Skin of body (tissue), 2 donors: ENCODE results near the gene CIAO3. TPM values are rescaled to one million over a fixed set of nuclear protein-coding genes. Genes with fewer than 3 reads are reported as not detected.
"Not testable (repeated sequence)": the region's sequence is repeated elsewhere in the genome, so short reads cannot be mapped to it uniquely, and the experiment has no call there.

Source experiments
- DNase-seq: peaks from one replicate; lab custom pipeline; 2025; lab: John Stamatoyannopoulos, UW
- total RNA-seq: library from RNA; depleted of rRNA; stranded (reverse); fragments of >200 nt; gene quantifications from one replicate; pipeline ENCODE4 v1.2.3, GENCODE V29; 2014

The CIAO3 gene
- total RNA-seq, 1 donor from 2014 or later: 41.2 TPM

DNA sequence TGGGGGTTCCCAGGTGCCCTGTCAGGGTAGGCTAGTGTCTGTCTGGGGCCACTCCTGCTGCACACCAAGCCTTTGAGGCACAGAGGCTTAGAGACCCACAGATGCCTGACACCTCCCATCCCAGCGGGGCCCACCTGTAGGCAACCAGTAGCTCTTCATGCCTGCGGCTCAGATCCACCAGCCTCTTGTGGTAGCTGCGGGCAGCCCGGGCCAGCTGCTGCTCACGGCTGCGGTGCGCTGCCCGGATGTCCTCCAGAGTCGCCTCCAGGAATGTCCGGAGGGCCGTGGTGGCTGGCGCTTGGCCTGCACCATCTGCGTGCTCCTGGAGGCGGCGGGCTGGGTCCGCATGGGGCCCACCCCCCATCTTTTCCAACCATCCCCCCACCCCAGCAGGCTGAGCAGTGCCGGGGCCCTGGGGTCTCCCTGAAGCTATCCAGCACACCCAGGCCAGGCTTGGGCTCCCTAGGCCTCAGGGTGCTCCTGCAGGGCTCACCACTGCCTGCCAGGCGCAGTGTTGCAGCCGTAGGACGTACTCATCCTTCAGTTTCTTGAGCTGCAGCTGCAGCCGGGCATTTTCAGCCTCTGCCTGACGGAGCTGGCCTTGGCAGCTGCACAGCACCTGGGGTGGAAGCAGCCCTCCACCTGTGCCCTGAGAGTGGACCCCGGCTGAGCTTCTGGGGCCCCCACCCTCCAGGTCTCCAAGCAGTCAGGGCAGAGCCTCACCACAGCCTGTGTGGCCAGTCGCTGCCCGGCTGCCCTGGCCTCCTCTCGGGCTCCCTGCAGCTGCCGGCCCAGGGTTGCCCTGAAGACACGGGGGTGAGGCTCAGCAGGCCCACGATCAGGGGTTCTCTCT, 16.4 kb downstream of the CIAO3 start:
- no peak for DNase-seq

DNA sequence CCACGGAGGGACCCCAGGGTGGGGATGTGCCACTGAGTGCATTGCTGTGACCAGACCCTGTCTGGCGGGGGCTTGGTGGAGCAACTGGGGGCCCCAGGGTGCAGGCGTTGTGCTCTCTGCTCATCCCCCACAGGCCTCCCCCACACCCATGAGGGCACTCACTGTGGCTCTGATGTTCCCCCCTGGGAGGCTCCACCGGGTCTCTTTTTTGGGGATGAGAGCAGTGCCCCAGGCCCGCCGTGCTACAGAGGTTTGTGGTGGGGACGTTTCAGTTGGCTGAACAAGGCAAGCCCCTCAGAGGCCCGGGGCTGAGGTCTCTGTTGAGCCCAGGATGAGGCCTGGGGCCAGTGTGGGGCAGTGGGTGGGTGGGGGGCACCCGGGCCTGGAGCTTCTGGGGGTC, 17.1 kb downstream of the CIAO3 start:
- DNase-seq: no peak

DNA sequence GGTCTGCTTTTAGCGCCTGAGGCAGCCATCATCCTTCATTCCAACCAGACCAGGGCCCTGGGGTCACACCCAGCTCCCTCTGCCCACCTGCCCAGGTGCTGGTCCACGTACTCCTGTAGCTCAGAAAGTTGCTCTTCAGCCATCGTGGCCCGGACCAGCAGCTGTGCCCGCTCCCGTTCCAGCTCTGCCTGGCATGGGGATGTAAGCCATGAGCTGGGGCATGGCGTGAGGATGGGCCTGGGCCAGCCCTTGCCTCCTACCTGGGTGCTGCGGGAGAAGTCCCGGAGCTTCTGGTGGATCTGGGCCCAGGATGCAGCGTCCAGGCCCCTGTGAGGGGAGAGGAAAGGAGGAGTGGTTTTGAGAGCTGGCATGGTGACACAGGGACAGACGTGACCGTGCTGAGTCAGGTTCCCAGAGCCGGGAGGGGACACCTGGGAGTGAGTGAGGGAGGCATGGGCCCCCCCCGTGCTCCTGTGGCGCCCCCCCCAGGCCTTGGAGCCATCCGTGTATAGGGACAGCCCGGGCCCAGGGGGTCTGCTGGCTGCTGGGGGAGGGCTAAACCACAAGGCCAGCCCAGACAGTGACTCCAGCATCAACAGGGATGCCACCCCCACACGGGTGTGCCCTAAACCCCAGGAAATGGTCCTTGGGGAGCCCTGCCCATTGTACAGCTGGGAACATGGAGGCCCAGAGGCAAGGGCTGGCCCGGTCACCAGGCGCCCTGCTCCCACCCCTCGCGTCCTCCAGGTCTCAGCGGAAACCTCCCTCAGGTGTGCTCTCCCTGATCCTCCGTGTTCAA, 17.8 kb downstream of the CIAO3 start:
- DNase-seq: no peak

DNA sequence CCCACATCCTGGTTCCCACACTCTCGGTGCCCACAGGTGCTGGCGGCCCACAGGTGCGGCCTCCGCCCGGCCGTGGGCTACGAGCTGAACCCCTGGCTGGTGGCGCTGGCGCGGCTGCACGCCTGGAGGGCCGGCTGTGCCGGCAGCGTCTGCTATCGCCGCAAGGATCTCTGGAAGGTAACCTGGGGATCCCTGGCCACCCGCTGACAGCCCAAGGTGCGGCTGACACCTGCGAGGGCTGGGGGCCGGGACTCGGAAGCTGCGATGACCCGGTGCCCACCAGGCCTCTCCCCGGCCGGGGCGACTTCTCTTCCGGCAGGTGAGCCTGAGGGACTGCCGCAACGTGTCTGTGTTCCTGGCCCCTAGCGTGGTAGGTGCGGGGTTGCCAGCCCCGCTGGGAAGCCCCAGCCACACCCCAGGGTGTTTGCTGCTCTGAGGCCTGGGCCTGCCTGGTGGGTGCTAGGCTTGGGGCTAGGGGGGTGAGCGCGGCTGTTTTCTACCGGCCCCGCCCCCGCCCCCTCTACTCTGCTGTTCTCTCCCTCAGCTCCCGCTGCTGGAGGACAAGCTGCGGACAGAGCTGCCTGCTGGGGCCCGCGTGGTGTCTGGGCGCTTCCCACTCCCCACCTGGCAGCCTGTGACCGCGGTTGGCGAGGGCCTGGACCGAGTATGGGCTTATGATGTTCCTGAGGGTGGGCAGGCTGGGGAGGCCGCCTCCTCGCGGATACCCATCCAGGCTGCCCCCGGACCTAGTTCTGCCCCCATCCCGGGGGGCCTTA, 18.8 kb downstream of the CIAO3 start:
- DNase-seq: no peak

DNA sequence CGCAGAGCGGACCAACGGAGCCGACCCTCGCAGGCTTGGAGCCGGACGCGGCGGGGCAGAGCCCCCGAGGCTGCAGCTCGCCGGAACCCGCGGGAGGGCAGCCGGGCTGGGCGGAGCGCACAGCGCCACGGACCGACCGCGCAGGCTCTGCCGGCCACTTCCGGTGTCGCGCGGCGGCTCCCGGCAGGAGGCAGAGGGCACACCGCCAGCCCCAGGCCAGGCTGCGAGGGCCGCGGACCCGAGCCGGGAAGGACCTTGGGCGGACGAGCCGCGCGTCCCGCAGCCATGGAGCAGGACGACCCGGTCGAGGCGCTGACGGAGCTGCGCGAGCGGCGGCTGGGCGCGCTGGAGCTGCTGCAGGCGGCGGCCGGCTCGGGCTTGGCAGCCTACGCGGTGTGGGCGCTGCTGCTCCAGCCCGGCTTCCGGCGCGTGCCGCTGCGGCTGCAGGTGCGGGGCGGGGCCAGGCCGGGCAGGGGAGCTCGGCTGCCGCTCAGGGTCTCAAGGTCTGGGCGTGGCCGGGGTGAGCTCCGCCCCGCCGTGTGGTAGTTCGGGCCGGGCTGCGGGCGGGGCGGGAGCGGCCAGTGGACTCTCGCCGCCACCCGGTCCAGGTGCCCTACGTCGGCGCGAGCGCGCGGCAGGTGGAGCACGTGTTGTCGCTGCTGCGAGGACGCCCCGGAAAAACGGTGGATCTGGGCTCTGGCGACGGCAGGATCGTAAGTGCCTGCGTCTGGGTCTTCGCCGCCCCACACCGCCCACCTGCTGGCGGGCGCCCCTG, 19.6 kb downstream of the CIAO3 start, which contains the start of gene ANTKMT:
ANTKMT (plus strand) TSS at position 157 of the 775 bp plus-strand sequence; CDS start at position 286, 129 bp downstream.
- peak; percentile 46 for DNase-seq

DNA sequence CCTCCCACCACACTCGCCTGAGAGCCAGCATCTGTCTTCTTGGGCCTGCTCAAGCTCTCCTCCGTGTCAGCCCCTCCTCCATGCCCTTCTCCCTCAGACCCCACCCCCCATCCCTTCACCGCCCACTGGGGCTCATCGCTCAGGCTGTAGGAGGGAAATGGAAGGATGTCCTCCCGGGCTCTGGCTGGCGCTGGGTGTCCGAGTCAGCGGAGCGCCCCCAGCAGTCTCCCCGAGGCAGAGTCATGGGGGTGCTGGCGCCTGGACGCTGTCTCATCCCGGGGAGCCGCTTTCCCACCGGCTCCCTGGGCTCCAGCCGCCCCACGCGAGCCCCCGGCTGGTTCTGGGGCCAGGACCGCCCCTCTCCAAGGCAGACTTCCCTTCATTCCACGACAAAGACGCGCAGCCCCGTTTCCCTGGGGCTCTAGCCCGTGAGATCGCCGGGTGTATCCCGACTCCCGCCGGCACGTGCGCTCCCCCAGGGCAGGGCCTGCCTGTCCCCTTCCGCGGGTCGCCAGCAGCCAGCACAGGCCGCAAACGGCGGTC, 20.3 kb downstream of the CIAO3 start:
- DNase-seq: peak; percentile 72

DNA sequence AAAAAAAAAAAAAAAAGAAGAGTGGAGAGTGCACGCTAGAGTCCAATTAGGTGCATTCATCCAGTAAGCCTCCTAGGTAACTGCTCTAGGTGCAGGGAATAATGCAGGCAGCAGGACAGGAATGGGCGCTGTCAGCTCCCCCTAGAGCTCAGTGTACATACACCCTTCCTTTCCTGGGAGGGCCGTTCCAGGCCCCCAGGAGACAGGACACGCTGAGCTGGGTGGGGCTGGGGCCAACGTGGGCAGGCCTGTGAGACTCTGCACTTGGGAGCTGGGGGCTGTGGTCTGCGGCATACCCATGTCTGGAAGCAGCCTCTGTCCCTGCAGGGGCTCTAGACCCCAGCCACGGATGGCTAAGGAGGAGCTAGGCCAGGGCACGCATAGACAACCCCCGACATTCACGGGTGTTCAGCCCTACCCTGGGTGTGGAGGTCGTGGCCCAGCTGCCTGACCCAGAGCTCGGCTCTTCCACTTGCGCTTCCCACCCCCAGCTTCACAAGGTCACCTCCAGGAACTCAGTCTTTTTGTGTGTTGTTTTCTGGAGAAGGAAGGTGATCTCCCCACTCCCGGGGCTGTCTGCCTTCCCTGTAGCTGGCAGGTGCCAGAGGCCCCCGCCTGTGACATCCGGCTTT, 20.9 kb downstream of the CIAO3 start:
- no peak for DNase-seq

DNA sequence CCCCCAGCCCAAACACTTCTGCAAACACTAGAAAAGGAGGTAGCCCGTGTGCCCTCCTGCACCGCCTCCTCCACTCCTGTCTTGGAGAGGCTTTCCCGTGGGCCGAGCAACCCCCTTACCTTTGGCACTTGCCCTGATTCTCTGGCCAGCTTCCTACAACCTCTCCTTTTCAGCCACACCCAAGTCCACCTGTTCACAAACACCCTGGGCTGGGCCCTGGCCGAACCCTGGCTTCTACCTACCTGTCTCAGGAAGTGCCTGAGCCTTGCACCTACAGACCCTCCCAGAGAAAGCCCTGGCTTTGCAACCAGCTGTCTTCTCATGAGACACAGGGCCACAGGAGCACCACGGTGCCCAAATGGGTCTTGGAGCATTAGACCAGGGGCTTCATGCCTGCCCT, 21.9 kb downstream of the CIAO3 start:
- no peak for DNase-seq

DNA sequence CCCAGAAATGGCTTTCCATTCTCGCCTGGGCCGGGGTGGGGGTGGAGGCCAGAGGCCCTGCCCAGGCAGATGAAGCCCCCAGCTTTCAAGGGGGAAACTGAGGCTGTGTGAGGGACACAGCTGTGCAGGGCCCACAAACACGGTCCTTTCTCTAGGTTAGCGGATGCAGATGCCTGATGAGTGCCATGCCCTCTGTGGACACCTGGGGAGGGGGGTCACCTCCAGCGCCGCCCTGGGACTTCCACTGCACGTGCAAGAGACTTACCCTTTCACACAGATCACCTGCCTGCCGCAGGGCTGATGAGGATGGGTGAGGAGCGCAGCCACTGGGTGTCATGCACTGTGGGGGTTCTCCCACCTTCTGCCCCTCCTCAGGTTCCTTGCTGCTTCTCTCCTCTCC, 22.4 kb downstream of the CIAO3 start:
- DNase-seq: no peak

DNA sequence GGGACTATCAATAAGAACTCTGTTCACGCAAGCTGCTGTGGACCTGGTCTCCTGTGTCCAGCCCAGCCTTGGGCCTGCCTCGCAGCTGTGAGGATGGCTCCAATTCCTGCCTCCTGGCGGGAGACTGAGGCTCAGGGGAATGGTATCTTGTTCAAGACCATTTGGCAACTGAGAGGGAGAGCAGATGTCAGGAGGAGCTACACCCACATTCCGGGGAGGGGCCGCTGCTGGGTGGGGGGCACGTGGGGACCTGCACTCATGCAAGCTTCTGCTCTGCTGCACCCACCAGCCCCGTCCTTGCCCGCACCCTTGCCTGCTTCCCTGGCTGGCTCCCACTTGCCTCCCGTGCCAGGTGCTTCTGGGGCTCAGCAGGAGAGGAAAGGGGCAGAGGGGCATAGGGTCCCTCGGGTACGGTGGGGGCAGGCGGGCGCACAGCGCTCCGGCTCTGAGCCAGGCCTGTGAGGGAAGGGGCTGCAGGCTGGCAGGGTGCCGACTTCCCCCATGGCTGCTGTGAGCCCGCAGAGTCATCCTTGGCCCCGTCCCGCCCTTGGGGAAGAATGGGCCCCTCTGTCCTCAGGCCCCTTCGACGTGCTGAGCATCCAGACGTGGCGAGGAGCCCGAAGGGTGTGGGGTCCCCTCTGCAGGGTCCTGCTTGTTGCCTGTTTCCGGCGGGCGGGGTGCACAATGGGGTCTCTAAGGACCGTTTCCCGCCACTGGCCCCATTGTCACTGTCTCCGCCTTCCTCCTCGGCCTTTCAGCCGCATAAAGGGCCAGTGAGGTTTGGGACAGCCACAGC, 23.1 kb downstream of the CIAO3 start:
- DNase-seq: no peak

DNA sequence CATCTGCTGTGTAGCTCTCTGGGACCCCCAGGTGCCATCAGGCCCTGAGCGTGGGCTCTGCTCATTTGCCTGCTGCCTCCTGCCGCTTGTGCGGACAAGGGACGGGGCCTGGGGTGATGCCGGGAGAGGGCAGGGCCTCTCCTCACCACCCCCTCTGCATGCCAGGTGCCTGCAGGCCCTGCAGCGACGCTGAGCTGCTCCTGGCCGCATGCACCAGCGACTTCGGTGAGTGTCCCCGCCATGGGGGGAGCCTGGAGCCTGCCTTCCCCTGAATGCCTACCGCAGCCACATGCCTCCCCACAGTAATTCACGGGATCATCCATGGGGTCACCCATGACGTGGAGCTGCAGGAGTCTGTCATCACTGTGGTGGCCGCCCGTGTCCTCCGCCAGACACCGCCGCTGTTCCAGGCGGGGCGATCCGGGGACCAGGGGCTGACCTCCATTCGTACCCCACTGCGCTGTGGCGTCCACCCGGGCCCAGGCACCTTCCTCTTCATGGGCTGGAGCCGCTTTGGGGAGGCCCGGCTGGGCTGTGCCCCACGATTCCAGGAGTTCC, 23.9 kb downstream of the CIAO3 start:
- DNase-seq: no peak

DNA sequence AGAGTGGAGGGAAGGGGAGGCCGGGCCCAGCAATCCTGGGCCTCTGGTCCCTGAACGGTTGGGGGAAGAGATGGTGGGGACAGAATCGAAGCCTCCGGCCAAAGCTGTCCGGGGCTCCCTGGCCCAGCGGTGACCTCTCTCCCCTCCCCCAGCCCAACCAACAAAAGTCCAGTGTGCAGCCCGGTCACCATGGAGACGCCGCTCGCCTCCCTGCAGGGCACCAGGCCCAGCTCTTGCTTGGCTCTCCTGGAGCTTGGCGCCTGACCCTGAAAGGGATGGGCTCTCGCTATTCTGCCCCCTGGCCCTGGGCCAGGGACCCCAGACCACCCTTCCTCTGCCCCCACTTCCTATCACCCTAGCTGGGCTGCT, 24.6 kb downstream of the CIAO3 start:
- no peak for DNase-seq

DNA sequence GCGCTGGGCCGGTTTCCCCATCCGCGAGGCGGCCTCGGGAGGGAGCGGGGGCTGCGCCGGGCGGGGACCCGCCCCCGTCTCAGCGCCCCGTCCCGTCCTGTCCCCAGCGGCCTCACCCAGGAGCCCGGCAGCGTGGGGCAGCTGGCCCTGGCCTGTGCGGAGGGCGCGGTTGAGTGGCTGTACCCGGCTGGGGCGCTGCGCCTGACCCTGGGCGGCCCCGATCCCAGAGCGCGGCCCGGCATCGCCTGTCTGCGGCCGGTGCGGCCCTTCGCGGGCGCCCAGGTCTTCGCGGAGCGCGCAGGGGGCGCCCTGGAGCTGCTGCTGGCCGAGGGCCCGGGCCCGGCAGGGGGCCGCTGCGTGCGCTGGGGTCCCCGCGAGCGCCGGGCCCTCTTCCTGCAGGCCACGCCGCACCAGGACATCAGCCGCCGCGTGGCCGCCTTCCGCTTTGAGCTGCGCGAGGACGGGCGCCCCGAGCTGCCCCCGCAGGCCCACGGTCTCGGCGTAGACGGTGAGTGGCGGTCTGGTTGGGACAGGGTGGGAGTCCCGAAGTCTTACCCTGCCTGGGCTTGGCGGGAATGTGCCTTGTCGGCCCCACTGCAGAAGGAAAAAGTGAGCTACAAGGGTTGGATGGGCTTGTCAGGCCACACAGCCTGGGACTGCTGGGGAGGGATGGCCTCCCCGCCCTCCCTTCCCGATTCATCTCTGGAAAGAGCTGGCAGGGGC, 25.2 kb downstream of the CIAO3 start:
- no peak for DNase-seq

DNA sequence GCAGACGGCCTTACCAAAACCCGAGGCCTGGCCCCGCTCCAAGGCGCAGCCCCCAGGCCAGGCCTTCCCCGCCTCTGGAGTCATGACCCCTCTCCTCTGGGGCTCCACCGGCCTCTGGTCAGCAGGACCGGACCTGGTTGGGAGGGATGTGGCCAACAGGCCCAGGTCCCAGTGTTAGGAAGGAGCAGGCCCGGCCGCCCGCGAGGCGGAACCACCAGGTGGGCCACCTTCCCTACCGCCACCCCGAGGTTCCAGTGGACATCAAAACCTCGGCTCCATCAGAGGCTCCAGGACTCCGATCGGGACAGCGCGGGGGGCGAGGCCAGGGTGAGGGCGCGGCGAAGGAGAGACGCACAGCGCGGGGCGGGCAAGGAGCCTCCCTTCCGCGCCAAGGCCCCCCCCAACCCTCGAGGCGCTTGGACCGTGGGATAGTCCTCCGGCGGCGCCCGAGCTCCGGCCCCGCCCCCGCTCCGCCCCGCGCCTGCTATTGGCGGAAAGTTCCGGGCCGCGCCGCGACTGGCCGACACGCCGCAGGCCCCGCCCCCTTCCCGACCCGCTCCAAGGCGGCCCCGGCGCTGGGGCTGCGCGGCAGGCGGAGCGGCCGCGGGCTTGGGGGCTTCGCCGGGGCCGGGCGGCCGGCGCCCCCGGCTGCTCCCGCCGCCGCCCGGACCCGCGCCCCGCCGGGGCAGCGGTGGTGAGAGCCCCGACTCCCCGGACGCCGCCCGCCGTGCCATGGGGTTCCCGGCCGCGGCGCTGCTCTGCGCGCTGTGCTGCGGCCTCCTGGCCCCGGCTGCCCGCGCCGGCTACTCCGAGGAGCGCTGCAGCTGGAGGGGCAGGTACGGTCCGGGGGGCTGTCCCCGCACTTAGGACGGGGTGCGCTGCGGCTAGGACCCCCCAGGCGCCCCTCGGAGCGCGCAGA, 26.0 kb downstream of the CIAO3 start, which contains the start of gene METRN:
METRN (plus strand) TSS at position 561 of the 919 bp plus-strand sequence; CDS start at position 733, 172 bp downstream.
- peak; percentile 58 for DNase-seq

DNA sequence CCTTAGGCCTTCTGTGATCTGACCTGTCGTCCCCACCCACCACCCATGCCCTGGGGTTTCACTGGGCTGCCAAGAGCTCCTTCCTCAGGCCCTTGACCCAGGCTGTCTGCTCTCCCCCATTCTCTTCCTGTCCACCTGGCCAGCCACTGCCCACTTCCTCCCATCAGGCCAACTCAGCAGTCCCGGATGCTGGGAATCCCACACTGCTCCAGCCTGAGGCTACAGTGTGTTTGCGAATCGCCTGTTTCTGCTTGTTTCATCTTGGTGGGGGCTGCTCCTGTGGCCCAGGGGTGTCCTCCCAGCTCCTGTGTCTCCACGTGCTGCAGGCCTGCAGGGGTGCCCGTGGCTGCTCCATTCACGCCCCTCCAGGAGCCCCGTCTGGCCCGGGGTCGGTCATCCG, 26.7 kb downstream of the CIAO3 start:
- no peak for DNase-seq

DNA sequence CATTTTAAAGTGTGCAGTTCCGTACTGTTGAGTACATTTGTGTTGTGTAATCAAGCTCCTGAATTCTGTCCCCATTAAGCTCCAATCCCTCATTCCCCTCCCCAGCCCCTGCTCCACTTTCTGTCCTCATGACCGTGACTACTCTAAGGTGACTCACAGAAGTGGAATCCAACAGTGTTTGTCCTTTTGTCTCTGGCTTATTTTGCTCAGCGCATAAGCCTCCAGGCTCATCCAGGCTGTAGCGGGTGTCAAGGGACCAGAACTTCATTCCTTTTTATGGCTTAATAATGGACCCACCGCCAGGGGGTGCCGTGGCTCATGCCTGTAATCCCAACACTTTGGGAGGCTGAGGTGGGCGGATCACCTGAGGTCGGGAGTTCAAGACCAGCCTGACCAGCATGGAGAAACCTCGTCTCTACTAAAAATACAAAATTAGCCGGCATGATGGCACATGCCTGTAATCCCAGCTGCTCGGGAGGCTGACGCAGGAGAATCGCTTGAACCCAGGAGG, 28.0 kb downstream of the CIAO3 start:
- DNase-seq: not testable (repeated sequence)
